Activated naive CD8-positive, alpha-beta T cell (primary cell): ENCODE data around the gene NTSR1.

Experiments
- H3K27ac Mint-ChIP-seq: one replicate; pipeline ENCODE4 v1.8.0; 2021; ENCODE audit warnings: mixed read lengths
- H3K27me3 Mint-ChIP-seq: one replicate; pipeline ENCODE4 v1.8.0; 2021; ENCODE audit warnings: mixed read lengths
- H3K36me3 Mint-ChIP-seq: one replicate; pipeline ENCODE4 v1.8.0; 2021; ENCODE audit warnings: mixed read lengths
- H3K4me1 Mint-ChIP-seq: one replicate; pipeline ENCODE4 v1.8.0; 2021; ENCODE audit warnings: low read depth, mixed read lengths
- H3K4me3 Mint-ChIP-seq: one replicate; pipeline ENCODE4 v1.8.0; 2021; ENCODE audit warnings: mild to moderate bottlenecking, mixed read lengths
- H3K9me3 Mint-ChIP-seq: one replicate; pipeline ENCODE4 v1.8.0; 2021; ENCODE audit warnings: low read depth, mixed read lengths

The NTSR1 gene

GRCh38 chr20:62728028-62728780 is 19.6 kb downstream of the NTSR1 start:
- peaks cover 6% of the 10 kb centered on the region for H3K4me1 Mint-ChIP-seq
- peak overlapping the region; percentile 38 for H3K4me3 Mint-ChIP-seq
- H3K27ac Mint-ChIP-seq = no peak overlapping the region
- H3K36me3 Mint-ChIP-seq = no peaks in the 10 kb centered on the region
- H3K27me3 Mint-ChIP-seq = no peaks in the 10 kb centered on the region
- no peaks in the 10 kb centered on the region for H3K9me3 Mint-ChIP-seq

- H3K36me3 Mint-ChIP-seq = no peaks in the 10 kb centered on the region
- H3K9me3 Mint-ChIP-seq = no peaks in the 10 kb centered on the region
- peaks cover 6% of the 10 kb centered on the region for H3K4me1 Mint-ChIP-seq
- no peaks in the 10 kb centered on the region for H3K27me3 Mint-ChIP-seq
- no peak overlapping the region for H3K27ac Mint-ChIP-seq
- no peak overlapping the region for H3K4me3 Mint-ChIP-seq
Measured at GRCh38 chr20:62728781-62729300, 20.2 kb downstream of the NTSR1 start.

- peaks cover 6% of the 10 kb centered on the region for H3K4me1 Mint-ChIP-seq
- H3K9me3 Mint-ChIP-seq = no peaks in the 10 kb centered on the region
- no peaks in the 10 kb centered on the region for H3K36me3 Mint-ChIP-seq
- no peaks in the 10 kb centered on the region for H3K27me3 Mint-ChIP-seq
- H3K27ac Mint-ChIP-seq = no peak overlapping the region
- H3K4me3 Mint-ChIP-seq = no peak overlapping the region
Measured at GRCh38 chr20:62730481-62730880, 21.8 kb downstream of the NTSR1 start.

- no peak overlapping the region for H3K27ac Mint-ChIP-seq
- H3K9me3 Mint-ChIP-seq = no peaks in the 10 kb centered on the region
- H3K4me1 Mint-ChIP-seq = peaks cover 6% of the 10 kb centered on the region
Measured at GRCh38 chr20:62732031-62732760, 23.6 kb downstream of the NTSR1 start.

GRCh38 chr20:62732842-62733525 is 24.3 kb downstream of the NTSR1 start:
- no peak overlapping the region for H3K27ac Mint-ChIP-seq
- no peak overlapping the region for H3K4me3 Mint-ChIP-seq
- no peaks in the 10 kb centered on the region for H3K27me3 Mint-ChIP-seq
- peaks cover 4% of the 10 kb centered on the region for H3K4me1 Mint-ChIP-seq
- H3K36me3 Mint-ChIP-seq = no peaks in the 10 kb centered on the region
- H3K9me3 Mint-ChIP-seq = no peaks in the 10 kb centered on the region

More at GRCh38 chr20:62732031-62732760, 23.6 kb downstream of the NTSR1 start:
- Mint-ChIP-seq H3K4me3 (no peak overlapping the region), H3K27me3 (no peaks in the 10 kb centered on the region), H3K36me3 (no peaks in the 10 kb centered on the region)

GRCh38 chr20:62733526-62733842 is 24.8 kb downstream of the NTSR1 start:
- H3K27ac Mint-ChIP-seq = no peak overlapping the region
- no peaks in the 10 kb centered on the region for H3K9me3 Mint-ChIP-seq
- peaks cover under 1% of the 10 kb centered on the region for H3K4me1 Mint-ChIP-seq
- H3K36me3 Mint-ChIP-seq = no peaks in the 10 kb centered on the region
- no peaks in the 10 kb centered on the region for H3K27me3 Mint-ChIP-seq
- H3K4me3 Mint-ChIP-seq = no peak overlapping the region

- peaks cover 3% of the 10 kb centered on the region for H3K4me1 Mint-ChIP-seq
- no peak overlapping the region for H3K27ac Mint-ChIP-seq
- no peaks in the 10 kb centered on the region for H3K9me3 Mint-ChIP-seq
- H3K36me3 Mint-ChIP-seq = no peaks in the 10 kb centered on the region
- H3K27me3 Mint-ChIP-seq = no peaks in the 10 kb centered on the region
- H3K4me3 Mint-ChIP-seq = no peak overlapping the region
Measured at GRCh38 chr20:62733891-62734290, 25.3 kb downstream of the NTSR1 start.

- H3K27me3 Mint-ChIP-seq = no peaks in the 10 kb centered on the region
- H3K9me3 Mint-ChIP-seq = no peaks in the 10 kb centered on the region
- no peak overlapping the region for H3K27ac Mint-ChIP-seq
- H3K4me1 Mint-ChIP-seq = peaks cover 6% of the 10 kb centered on the region
- no peak overlapping the region for H3K4me3 Mint-ChIP-seq
- no peaks in the 10 kb centered on the region for H3K36me3 Mint-ChIP-seq
Measured at GRCh38 chr20:62734326-62734725, 25.7 kb downstream of the NTSR1 start.

- H3K36me3 Mint-ChIP-seq = no peaks in the 10 kb centered on the region
- no peak overlapping the region for H3K27ac Mint-ChIP-seq
- H3K27me3 Mint-ChIP-seq = no peaks in the 10 kb centered on the region
- H3K9me3 Mint-ChIP-seq = no peaks in the 10 kb centered on the region
- H3K4me1 Mint-ChIP-seq = peaks cover 12% of the 10 kb centered on the region
- H3K4me3 Mint-ChIP-seq = no peak overlapping the region
Measured at GRCh38 chr20:62734881-62735280, 26.2 kb downstream of the NTSR1 start.

GRCh38 chr20:62735331-62735821 is 26.7 kb downstream of the NTSR1 start:
- Mint-ChIP-seq H3K9me3 (no peaks in the 10 kb centered on the region), H3K4me1 (peaks cover 17% of the 10 kb centered on the region), H3K4me3 (no peak overlapping the region), H3K27ac (no peak overlapping the region), H3K27me3 (no peaks in the 10 kb centered on the region), H3K36me3 (no peaks in the 10 kb centered on the region)

- H3K27ac Mint-ChIP-seq = no peak overlapping the region
- no peaks in the 10 kb centered on the region for H3K36me3 Mint-ChIP-seq
- no peaks in the 10 kb centered on the region for H3K9me3 Mint-ChIP-seq
- H3K27me3 Mint-ChIP-seq = no peaks in the 10 kb centered on the region
- H3K4me3 Mint-ChIP-seq = no peak overlapping the region
- peaks cover 18% of the 10 kb centered on the region for H3K4me1 Mint-ChIP-seq
Measured at GRCh38 chr20:62736026-62736406, 27.4 kb downstream of the NTSR1 start.

GRCh38 chr20:62736407-62737071 is 27.9 kb downstream of the NTSR1 start:
- H3K4me1 Mint-ChIP-seq = peaks cover 20% of the 10 kb centered on the region
- no peaks in the 10 kb centered on the region for H3K27me3 Mint-ChIP-seq
- no peak overlapping the region for H3K4me3 Mint-ChIP-seq
- no peaks in the 10 kb centered on the region for H3K36me3 Mint-ChIP-seq
- H3K9me3 Mint-ChIP-seq = no peaks in the 10 kb centered on the region
- H3K27ac Mint-ChIP-seq = no peak overlapping the region

- Mint-ChIP-seq H3K27me3 (no peaks in the 10 kb centered on the region), H3K9me3 (no peaks in the 10 kb centered on the region), H3K36me3 (no peaks in the 10 kb centered on the region), H3K4me3 (no peak overlapping the region), H3K4me1 (peaks cover 26% of the 10 kb centered on the region), H3K27ac (no peak overlapping the region)
Measured at GRCh38 chr20:62737271-62737811, 28.7 kb downstream of the NTSR1 start.

GRCh38 chr20:62738025-62738881 is 29.6 kb downstream of the NTSR1 start:
- Mint-ChIP-seq H3K27me3 (no peaks in the 10 kb centered on the region), H3K9me3 (no peaks in the 10 kb centered on the region), H3K27ac (no peak overlapping the region), H3K4me3 (no peak overlapping the region), H3K36me3 (no peaks in the 10 kb centered on the region), H3K4me1 (peaks cover 26% of the 10 kb centered on the region)
